Epidermal melanocyte (primary cell): Measurements from ENCODE around the gene SOX9.
A peak's percentile ranks its signal among the peaks of the same experiment; 100 is the strongest.
"Not testable (repeated sequence)": the region's sequence is repeated elsewhere in the genome, so short reads cannot be mapped to it uniquely, and the experiment has no call there.

Experiments
- DNase-seq: peaks from one replicate; pipeline ENCODE4 v3.0.0; 2011; ENCODE audit warnings: low spot score; ENCODE audit not compliant: insufficient read length

The SOX9 gene

DNA sequence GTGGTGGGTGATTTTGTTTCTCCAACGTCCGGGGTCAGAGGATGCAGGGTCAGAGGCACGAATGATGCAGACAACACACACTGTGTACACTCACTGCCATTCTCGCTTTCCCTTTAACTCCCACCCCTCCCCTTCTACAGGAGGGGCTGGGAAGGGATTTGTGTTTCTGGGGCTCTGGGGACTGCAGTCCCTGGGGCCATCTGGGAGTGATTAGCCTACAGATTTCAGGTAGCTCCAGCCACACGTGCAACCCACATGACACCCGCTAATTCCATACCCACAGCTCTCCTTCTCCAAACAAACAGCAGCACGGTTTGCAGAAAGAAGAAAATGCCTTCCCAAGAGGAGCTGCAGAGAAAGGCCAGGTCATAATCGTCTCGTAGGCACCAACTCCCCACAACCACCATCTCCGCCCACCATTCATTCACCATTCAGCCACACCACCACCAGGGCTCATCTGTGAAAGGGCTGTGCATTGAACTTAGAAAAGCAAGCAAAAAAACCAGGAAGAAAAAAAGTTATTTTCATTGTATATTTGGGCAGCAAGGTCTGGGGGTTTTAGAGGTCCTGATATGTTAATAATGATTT, 9.4 kb upstream of the SOX9 start:
- DNase-seq, result no peak

DNA sequence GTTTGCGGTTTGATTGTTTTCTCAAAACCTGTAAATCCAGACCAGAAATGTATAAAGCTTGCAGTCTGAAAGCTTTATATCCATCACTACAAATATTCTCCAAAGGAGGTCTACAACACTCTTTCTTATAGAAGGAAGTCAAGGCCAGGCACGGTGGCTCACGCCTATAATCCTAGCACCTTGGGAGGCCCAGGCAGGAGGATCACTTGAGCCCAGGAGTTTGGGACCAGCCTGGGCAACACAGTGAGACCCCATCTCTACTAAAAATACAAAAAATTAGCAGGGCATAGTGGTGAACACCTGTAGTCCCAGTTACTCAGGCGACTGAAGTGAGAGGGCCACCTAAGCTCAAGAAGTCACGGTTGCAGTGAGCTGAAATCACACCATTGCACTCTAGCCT, 8.9 kb upstream of the SOX9 start:
- not testable (repeated sequence) for DNase-seq

DNA sequence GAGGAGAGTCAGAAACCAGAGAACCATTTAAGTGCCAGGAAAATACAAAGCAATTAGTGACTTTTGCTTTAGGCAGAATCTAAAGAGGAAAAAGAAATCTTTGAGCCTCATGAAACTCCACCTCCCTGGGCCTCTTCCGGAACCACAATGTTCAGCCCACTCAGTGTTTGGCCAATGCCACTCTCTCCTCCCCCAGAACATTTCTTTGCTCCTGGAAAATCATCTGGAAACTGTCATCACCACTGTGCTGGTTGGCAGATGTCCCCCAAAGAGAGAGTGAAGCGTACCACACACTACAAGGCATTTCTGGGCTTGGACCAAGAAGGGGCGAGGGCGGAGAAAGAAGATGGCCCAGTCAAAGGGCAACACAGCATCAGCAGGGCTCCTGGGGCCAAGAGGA, 7.1 kb upstream of the SOX9 start:
- DNase-seq, result no peak

DNA sequence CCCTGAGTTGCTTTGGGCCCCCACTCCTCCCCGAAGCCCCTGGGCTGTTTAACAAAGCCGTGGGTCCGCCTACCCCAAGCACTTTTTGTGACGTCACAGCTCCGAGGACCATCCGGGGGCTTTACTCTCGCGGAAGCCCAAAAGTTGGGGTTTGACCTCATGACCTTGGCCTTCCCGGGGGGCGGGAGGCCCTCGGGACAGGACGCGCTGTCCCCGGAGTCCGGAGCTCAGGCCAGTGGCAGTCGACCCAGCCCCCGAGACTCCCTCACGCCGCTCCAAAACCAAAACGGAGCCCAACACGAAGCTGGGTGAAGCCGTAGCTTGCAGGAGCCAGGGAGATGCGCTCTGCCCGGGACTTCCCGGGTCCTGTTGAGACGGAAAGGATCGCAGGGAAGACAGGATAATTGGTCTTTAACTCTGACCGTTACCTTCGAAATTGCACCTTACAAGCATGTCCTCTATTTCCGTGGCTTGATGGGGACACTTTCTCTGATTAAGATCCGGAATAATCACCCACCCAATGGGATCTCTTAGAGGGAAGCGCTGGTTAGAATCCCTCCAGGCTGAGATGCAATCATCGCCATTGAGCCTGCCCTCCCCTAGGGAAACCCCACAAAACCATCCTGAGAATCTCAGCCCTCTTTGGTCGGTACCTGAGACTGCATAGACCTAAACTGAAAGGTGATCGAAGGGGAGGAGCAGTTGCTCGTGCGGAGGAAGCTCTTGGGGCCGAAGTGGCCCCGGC, 4.9 kb upstream of the SOX9 start:
- no peak for DNase-seq

DNA sequence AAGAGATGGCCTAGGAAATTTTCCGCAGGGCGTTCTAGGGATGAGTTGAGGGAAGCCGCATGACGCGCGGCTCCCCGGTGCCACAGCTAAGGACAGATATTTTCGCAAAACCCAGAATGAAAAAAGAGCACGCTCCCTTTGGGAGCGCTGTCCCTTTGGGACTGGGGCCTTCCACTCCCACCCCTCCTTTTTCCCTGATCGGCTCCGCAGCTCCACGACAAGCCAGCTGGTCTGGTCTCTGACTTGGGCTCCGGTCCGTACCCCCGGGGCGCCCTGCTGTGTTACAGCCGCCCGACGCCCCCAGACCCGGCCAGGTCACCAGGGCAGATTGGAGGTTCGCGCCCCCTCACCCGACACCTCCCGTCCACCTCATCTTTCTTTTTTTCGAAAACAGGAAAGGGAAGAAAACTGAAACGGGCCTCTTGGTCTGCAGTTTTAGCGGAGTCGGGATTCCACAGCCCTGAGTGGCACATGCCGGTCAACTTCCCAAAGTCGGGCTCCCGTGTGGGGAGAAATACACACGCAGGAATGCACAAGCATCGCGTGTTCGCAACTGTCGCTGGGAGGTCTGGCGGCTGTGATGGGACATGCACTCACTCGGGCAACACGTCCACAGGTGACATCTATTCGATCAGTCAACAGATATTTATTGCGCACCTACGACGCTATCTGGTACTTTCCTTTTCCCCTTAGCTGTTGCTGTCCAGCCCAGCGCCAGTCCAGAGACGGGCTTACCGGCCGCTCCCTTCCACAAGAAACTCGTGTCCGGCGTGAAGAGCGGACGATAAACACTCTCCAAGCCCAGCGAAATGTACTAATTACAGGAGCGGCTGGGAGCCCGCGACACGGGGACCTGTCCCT, 3.9 kb upstream of the SOX9 start:
- no peak for DNase-seq

DNA sequence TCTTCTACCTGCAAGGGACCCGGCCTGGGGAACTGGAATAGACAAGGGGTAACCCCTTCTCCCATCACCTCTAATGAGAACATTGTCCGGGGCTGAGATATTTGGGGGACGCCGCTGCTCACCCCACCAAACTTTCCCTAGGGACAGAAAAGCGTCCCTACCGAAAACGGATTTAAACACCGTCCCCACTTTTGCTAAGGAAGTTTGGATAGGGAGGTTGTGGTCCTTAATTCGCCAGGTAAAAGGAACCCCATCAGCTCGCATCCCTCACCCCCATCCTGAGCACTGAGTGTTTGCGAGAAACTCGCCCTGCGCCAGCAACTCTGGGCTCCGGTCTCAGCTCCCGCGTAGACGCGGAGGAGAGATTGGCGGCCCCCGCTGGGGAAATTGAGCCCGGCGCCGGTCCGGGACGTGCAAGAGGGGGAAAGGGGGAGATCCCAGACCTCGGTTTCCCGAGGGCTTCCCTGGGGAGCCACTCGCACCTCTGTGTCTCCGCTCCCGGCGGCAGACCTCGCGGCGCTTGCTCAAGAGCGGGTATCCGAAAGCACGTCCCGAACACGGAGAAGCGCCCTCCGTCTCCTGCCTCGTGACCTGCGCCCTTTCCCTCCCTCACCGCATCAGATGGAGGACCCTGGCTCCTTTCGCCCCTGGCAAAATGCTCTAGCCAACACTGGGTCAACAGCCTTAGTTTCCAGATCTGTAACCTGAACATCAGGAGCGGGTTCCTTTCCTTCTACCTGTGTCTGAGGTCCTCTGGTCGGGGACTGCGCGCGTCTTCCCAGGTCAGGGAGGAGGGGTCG, 3.1 kb upstream of the SOX9 start:
- no peak for DNase-seq

DNA sequence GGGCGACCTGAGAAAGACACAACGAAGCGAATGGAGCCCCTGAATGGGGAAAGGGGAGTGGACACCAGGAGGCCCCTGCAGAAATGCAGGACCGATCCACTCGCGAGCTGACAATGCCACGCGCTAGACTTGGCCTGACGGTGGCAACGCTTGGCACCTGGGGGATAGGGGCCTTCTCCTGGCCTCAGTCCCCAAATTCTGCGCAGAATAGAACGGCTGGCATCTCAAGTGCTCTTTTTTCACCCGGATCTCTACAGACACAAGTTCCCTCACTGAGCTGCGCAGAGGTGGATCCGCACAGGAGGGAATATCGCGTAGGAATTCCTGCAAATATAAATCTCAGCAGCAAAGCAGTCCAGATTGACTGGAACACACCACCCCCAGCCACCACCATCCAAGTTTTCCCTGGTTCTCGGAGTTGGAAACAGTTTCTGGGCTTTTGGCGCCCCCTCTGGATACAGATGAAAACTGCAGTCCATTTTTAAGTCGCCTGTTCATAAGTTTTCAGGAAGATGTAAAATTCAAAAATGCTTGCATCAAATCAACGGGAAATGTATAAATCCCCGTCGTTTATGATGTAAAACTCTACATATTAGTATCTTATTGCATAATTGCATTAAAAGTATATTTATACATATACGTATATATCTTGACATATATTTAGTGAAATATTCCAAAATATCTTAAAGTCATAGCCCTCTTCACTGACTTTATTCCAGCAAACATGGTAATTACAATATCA, 2.3 kb upstream of the SOX9 start:
- DNase-seq, result peak; percentile 77

DNA sequence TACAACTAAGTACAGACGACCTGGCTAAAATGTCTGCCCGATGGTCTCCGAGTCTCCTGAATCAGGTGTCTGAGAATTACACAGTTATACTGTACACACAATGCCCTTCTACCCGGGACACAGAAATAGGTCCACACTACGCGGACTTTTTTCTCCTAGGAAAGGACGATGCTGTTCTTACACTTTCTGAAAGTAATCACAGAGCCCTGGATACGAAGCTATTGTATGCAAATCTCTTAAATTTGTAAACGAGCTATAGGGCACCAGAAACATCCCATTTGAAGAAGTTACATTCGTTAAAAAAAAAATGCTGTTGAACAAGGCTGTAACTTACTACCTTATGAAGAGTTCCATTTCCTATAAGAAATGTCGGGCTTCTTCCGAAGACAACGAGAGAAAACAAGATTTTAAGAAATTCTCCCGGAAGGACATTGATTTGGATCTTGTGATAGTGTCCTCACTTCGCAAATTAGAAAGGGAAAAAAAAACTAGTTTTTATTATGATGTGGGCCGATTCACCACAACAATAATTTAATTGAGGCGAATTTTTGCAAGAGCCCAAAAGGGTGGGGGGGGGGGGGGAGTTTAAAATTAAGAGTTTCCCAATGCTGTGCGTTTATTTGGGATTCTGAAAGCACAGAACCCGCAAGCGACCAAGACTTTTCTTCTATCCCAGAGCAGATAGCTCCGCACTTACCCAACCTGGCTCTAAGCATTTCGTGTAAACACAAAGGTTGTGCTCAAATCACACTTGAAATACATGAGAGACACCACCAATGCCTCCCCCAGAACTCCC, 1.5 kb upstream of the SOX9 start:
- DNase-seq, result no peak

DNA sequence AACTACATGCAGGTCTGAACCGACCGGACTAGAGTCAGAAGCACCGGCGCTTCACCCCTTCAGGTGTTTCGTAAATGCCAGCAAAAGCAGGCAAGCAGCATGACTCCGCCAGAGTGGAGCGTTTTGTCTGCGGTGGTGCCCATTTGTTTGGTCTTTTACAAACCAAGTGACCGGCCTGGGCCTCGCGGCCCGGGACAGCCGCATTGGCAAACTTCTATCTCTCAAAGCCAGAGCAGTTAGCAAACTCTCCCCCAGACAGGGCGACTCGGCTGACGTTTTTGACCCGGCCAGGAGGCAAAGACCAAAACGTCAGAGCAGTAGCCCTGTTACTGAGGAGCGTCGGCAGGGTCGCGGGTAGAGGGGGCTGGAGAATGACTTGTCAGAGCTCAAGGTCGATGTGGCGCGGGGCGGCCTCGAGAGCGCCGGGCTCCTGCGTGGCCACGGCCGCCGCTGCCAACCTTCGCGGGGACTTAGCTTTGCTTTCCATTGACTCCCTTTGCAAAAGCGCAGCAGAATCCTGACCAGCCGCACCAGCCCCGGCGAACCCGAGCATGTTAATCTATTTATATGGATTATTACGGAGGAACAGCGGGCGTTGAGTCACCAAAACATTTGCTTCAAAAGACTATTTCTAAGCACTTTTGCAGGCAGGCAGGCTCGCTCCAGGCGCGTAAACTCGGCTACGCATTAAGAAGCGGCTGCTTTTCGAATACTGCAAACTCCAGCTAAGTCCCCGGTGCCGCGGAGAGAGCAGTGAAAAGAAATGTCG, 763 bp upstream of the SOX9 start:
- DNase-seq, result no peak

DNA sequence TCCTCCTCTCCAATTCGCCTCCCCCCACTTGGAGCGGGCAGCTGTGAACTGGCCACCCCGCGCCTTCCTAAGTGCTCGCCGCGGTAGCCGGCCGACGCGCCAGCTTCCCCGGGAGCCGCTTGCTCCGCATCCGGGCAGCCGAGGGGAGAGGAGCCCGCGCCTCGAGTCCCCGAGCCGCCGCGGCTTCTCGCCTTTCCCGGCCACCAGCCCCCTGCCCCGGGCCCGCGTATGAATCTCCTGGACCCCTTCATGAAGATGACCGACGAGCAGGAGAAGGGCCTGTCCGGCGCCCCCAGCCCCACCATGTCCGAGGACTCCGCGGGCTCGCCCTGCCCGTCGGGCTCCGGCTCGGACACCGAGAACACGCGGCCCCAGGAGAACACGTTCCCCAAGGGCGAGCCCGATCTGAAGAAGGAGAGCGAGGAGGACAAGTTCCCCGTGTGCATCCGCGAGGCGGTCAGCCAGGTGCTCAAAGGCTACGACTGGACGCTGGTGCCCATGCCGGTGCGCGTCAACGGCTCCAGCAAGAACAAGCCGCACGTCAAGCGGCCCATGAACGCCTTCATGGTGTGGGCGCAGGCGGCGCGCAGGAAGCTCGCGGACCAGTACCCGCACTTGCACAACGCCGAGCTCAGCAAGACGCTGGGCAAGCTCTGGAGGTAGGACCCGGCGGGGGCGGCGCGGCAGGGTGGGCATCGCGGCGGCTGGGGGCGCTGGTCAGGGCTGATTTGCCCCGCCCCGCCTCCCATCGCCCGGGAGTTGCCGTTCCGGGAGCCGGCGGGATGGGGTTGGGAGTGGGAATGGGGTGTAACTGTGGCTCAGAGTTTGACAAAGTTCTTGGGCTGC, 567 bp downstream of the SOX9 start:
- no peak for DNase-seq

DNA sequence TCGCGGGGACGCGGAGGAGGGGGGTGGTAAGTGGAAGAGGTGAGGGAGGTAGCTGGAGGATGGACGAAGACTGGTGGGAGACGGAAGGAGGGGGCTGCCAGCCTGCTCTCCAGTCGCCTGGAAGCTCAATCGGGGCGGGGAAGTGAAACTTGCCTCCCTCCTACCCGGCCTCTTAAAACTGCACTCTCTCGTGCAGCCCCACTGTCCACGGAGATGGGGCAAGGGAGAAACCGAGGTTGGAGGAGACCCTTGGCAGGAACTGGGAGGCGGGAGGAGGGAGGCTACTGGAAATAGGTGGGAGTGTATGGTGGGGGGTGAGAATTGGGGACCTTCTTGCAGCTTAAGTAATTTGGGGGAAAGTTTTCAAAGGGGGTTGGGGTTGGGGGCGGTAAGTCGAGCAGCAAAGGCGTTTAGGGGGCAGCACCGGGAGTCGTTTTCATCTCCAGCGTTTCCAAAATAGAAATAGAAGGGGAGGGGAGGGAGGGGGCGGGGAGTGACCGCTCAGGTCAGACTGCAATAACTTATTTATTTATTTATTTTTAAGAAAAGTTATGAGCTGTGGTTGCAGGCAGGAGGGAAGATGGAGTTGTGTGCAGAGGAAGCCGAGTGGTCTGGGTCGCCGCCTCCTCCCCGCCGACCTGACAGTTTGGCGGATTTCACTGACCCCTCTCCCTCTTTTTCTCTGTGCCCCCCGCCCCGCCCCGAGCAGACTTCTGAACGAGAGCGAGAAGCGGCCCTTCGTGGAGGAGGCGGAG, 1.4 kb downstream of the SOX9 start:
- DNase-seq, result no peak

DNA sequence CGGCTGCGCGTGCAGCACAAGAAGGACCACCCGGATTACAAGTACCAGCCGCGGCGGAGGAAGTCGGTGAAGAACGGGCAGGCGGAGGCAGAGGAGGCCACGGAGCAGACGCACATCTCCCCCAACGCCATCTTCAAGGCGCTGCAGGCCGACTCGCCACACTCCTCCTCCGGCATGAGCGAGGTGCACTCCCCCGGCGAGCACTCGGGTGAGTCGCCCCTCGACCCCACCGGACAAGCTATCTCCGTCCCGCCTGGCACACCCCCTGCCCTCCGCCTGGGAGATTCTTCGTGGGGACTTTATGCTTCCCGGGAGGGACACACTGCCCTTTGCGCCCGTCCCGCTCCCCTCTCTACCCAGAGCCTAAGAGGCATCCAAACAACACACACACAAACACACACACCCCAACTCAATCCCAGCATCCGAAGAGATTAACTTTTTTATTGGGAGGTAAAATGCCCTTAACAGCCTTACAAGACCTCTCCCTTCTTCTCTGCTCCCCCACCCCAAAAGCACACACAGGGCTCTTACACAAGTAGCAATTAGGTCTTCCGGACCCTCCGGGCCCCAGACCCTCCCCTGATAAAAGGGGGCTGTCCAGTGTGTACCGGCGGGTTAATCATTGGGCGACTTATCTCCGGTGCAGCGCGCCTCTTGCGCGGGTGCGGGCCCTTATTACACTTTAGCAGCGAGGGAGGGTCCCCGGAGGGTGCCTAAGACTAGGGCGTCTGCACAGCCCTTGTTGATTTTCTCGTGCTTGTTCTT, 2.1 kb downstream of the SOX9 start:
- no peak for DNase-seq

DNA sequence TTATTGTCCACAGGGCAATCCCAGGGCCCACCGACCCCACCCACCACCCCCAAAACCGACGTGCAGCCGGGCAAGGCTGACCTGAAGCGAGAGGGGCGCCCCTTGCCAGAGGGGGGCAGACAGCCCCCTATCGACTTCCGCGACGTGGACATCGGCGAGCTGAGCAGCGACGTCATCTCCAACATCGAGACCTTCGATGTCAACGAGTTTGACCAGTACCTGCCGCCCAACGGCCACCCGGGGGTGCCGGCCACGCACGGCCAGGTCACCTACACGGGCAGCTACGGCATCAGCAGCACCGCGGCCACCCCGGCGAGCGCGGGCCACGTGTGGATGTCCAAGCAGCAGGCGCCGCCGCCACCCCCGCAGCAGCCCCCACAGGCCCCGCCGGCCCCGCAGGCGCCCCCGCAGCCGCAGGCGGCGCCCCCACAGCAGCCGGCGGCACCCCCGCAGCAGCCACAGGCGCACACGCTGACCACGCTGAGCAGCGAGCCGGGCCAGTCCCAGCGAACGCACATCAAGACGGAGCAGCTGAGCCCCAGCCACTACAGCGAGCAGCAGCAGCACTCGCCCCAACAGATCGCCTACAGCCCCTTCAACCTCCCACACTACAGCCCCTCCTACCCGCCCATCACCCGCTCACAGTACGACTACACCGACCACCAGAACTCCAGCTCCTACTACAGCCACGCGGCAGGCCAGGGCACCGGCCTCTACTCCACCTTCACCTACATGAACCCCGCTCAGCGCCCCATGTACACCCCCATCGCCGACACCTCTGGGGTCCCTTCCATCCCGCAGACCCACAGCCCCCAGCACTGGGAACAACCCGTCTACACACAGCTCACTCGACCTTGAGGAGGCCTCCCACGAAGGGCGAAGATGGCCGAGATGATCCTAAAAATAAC, 3.0 kb downstream of the SOX9 start:
- no peak for DNase-seq

DNA sequence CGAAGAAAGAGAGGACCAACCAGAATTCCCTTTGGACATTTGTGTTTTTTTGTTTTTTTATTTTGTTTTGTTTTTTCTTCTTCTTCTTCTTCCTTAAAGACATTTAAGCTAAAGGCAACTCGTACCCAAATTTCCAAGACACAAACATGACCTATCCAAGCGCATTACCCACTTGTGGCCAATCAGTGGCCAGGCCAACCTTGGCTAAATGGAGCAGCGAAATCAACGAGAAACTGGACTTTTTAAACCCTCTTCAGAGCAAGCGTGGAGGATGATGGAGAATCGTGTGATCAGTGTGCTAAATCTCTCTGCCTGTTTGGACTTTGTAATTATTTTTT, 3.6 kb downstream of the SOX9 start:
- no peak for DNase-seq

DNA sequence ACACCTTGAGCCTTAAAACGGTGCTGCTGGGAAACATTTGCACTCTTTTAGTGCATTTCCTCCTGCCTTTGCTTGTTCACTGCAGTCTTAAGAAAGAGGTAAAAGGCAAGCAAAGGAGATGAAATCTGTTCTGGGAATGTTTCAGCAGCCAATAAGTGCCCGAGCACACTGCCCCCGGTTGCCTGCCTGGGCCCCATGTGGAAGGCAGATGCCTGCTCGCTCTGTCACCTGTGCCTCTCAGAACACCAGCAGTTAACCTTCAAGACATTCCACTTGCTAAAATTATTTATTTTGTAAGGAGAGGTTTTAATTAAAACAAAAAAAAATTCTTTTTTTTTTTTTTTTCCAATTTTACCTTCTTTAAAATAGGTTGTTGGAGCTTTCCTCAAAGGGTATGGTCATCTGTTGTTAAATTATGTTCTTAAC, 4.4 kb downstream of the SOX9 start:
- no peak for DNase-seq

DNA sequence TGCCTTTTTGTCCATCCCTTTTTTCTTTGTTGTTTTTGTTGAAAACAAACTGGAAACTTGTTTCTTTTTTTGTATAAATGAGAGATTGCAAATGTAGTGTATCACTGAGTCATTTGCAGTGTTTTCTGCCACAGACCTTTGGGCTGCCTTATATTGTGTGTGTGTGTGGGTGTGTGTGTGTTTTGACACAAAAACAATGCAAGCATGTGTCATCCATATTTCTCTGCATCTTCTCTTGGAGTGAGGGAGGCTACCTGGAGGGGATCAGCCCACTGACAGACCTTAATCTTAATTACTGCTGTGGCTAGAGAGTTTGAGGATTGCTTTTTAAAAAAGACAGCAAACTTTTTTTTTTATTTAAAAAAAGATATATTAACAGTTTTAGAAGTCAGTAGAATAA, 4.9 kb downstream of the SOX9 start:
- no peak for DNase-seq
